Kidney epithelial cell (primary cell): ENCODE results near the gene SMARCB1. TPM values are rescaled to one million over a fixed set of nuclear protein-coding genes. Genes with fewer than 3 reads are reported as not detected.

Source experiments
- DNase-seq: peaks from one replicate; pipeline ENCODE4 v3.0.0-alpha.2; 2010; ENCODE audit warnings: low read depth
- H3K27me3 ChIP-seq: 2 replicates; pipeline ENCODE4 v1.6.0; 2011; ENCODE audit warnings: low read length; ENCODE audit not compliant: control insufficient read depth, insufficient read depth
- H3K36me3 ChIP-seq: 2 replicates; pipeline ENCODE4 v1.5.1; 2011; ENCODE audit warnings: low read length; ENCODE audit not compliant: control insufficient read depth, insufficient read depth
- H3K4me3 ChIP-seq: 2 replicates; pipeline ENCODE4 v1.5.1; 2011; ENCODE audit warnings: low read depth, mild to moderate bottlenecking, control low read depth, low read length
- CTCF ChIP-seq: IDR thresholded peaks from 2 replicates; pipeline ENCODE4 v1.5.1; 2011; ENCODE audit warnings: mild to moderate bottlenecking, moderate library complexity, low read length, control low read depth, inconsistent platforms; ENCODE audit not compliant: insufficient read depth, poor library complexity, severe bottlenecking
- total RNA-seq: library from RNA; depleted of rRNA; stranded (reverse); fragments of >200 nt; gene quantifications from 2 replicates; pipeline ENCODE4 v1.2.3, GENCODE V29; 2015

SMARCB1 gene
- total RNA-seq, 1 donor from 2014 or later, result 168 TPM

- no peaks in the 10 kb centered on the region for H3K27me3 ChIP-seq
- H3K4me3 ChIP-seq, result no peak overlapping the region
- TF ChIP-seq CTCF, result no peak
- DNase-seq, result no peak
- no peaks in the 10 kb centered on the region for H3K36me3 ChIP-seq
Measured at GRCh38 chr22:23752090-23752691, 34.6 kb upstream of the SMARCB1 start.

GRCh38 chr22:23752750-23753149, 34.0 kb upstream of the SMARCB1 start:
- TF ChIP-seq CTCF, result no peak
- no peaks in the 10 kb centered on the region for H3K27me3 ChIP-seq
- no peaks in the 10 kb centered on the region for H3K36me3 ChIP-seq
- DNase-seq, result no peak
- H3K4me3 ChIP-seq, result no peak overlapping the region

- no peak for DNase-seq
- no peak for TF ChIP-seq CTCF
- Histone ChIP-seq H3K27me3 (no peaks in the 10 kb centered on the region), H3K4me3 (no peak overlapping the region), H3K36me3 (no peaks in the 10 kb centered on the region)
Measured at GRCh38 chr22:23753385-23753784, 33.4 kb upstream of the SMARCB1 start.

GRCh38 chr22:23754220-23754919, 32.4 kb upstream of the SMARCB1 start, which contains the start of gene VPREB3:
Gene VPREB3 (minus strand): TSS chr22:23754425. CDS start chr22:23754363, 62 bp downstream.
- no peaks in the 10 kb centered on the region for H3K27me3 ChIP-seq
- no peak for DNase-seq
- H3K4me3 ChIP-seq, result no peak within 1 kb of the TSS
- H3K36me3 ChIP-seq, result no peaks in the 10 kb centered on the region
- no peak for TF ChIP-seq CTCF

GRCh38 chr22:23754980-23755636, 31.7 kb upstream of the SMARCB1 start:
- DNase-seq, result no peak
- Histone ChIP-seq H3K4me3 (no peak overlapping the region), H3K36me3 (no peaks in the 10 kb centered on the region), H3K27me3 (no peaks in the 10 kb centered on the region)
- TF ChIP-seq CTCF, result no peak
